Measurements from ENCODE around the gene PARD3.

GRCh38 chr10:34116681-34117271 lies 698.3 kb downstream of the PARD3 start:
- TF ChIP-seq EZH2 (IDR thresholded peaks at IDR 0.05; ENCODE audit: insufficient read depth, poor library complexity, severe bottlenecking) = no peak
- no peak for TF ChIP-seq EZH2phosphoT487 (IDR thresholded peaks at IDR 0.05; ENCODE audit: insufficient read depth, low read depth)
